ENCODE data around the gene LRP8. TPM values are rescaled to one million over a fixed set of nuclear protein-coding genes. Genes with fewer than 3 reads are reported as not detected.

Gene LRP8
- polyA plus RNA-seq, 1 donor (not counting 4 experiments of a cell fraction or from before 2014, with no cell fraction given): 31.0 TPM

GRCh38 chr1:53273526-53273925 lies 54.3 kb downstream of the LRP8 start:
- H2AFZ ChIP-seq (ENCODE audit: control insufficient read depth, low read length): no peak overlapping the region
- H3K4me3 ChIP-seq (ENCODE audit: control insufficient read depth in 2 of 3, extremely low read depth in 1 of 3, insufficient read depth in 2 of 3, low read depth in 1 of 3, low read length in 3 of 3): peak overlapping the region in 1 of 3 experiments; percentile 19
- dilution Hi-C loops (cut with MboI; ENCODE audit: extremely low pct_ligation_motif_present, low sequenced_read_pairs): no loop called here
- H3K27me3 ChIP-seq (ENCODE audit: control insufficient read depth, extremely low read depth, insufficient read depth, low read length): no peaks in the 10 kb centered on the region
- peaks cover 11 to 31% of the 10 kb centered on the region in 2 experiments for H3K36me3 ChIP-seq (ENCODE audit: control insufficient read depth in 2 of 2, extremely low read depth in 1 of 2, insufficient read depth in 2 of 2, low read length in 2 of 2)
- FAIRE-seq: peak; percentile 79
- H3K4me2 ChIP-seq (ENCODE audit: control insufficient read depth, extremely low read depth, insufficient read depth, low read depth, low read length): peak overlapping the region; percentile 63
- no peaks in the 10 kb centered on the region for H3K9me3 ChIP-seq (ENCODE audit: control insufficient read depth, low read depth, low read length)
- no peak overlapping the region for H3K9ac ChIP-seq (ENCODE audit: control insufficient read depth, extremely low read depth, insufficient read depth, low read length)
- peaks cover 6% of the 10 kb centered on the region for H3K9me1 ChIP-seq (ENCODE audit: control insufficient read depth, extremely low read depth, insufficient read depth, low read length)
- TF ChIP-seq, protein P1, sequence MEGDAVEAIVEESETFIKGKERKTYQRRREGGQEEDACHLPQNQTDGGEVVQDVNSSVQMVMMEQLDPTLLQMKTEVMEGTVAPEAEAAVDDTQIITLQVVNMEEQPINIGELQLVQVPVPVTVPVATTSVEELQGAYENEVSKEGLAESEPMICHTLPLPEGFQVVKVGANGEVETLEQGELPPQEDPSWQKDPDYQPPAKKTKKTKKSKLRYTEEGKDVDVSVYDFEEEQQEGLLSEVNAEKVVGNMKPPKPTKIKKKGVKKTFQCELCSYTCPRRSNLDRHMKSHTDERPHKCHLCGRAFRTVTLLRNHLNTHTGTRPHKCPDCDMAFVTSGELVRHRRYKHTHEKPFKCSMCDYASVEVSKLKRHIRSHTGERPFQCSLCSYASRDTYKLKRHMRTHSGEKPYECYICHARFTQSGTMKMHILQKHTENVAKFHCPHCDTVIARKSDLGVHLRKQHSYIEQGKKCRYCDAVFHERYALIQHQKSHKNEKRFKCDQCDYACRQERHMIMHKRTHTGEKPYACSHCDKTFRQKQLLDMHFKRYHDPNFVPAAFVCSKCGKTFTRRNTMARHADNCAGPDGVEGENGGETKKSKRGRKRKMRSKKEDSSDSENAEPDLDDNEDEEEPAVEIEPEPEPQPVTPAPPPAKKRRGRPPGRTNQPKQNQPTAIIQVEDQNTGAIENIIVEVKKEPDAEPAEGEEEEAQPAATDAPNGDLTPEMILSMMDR (optimal IDR thresholded peaks at IDR 0.05 in 1 of 3, IDR thresholded peaks at IDR 0.05 in 1 of 3, conservative IDR thresholded peaks at IDR 0.05 in 1 of 3; ENCODE audit: extremely low read depth in 1 of 3, insufficient read depth in 2 of 3, low read length in 3 of 3): no peak
- TF ChIP-seq EZH2 (IDR thresholded peaks at IDR 0.05; ENCODE audit: low read length): no peak
- H3K4me1 ChIP-seq (ENCODE audit: control insufficient read depth, extremely low read depth, insufficient read depth, low read length): peaks cover 24% of the 10 kb centered on the region
- H3K27ac ChIP-seq (ENCODE audit: control insufficient read depth, insufficient read depth, low read length): peak overlapping the region; percentile 22
- DNase-seq (ENCODE audit: low read depth, low spot score): peak; percentile 13
- no peaks in the 10 kb centered on the region for H4K20me1 ChIP-seq (ENCODE audit: control insufficient read depth, extremely low read depth, insufficient read depth, low read length)
- H3K79me2 ChIP-seq (ENCODE audit: control insufficient read depth, insufficient read depth, low read length): no peaks in the 10 kb centered on the region

GRCh38 chr1:53272349-53272748 lies 55.5 kb downstream of the LRP8 start:
- no peak overlapping the region for H3K9ac ChIP-seq (ENCODE audit: control insufficient read depth, extremely low read depth, insufficient read depth, low read length)
- dilution Hi-C loops (cut with MboI; ENCODE audit: extremely low pct_ligation_motif_present, low sequenced_read_pairs): no loop called here
- peaks cover 6% of the 10 kb centered on the region for H3K9me1 ChIP-seq (ENCODE audit: control insufficient read depth, extremely low read depth, insufficient read depth, low read length)
- H3K27ac ChIP-seq (ENCODE audit: control insufficient read depth, insufficient read depth, low read length): no peak overlapping the region
- FAIRE-seq (no peak), DNase-seq (ENCODE audit: low read depth, low spot score) (no peak)
- H3K79me2 ChIP-seq (ENCODE audit: control insufficient read depth, insufficient read depth, low read length): no peaks in the 10 kb centered on the region
- H3K9me3 ChIP-seq (ENCODE audit: control insufficient read depth, low read depth, low read length): no peaks in the 10 kb centered on the region
- TF ChIP-seq, protein P1 (optimal IDR thresholded peaks at IDR 0.05 in 1 of 3, IDR thresholded peaks at IDR 0.05 in 1 of 3, conservative IDR thresholded peaks at IDR 0.05 in 1 of 3; ENCODE audit: extremely low read depth in 1 of 3, insufficient read depth in 2 of 3, low read length in 3 of 3): no peak
- no peak for TF ChIP-seq EZH2 (IDR thresholded peaks at IDR 0.05; ENCODE audit: low read length)
- peaks cover 8 to 32% of the 10 kb centered on the region in 2 experiments for H3K36me3 ChIP-seq (ENCODE audit: control insufficient read depth in 2 of 2, extremely low read depth in 1 of 2, insufficient read depth in 2 of 2, low read length in 2 of 2)
- no peaks in the 10 kb centered on the region for H3K27me3 ChIP-seq (ENCODE audit: control insufficient read depth, extremely low read depth, insufficient read depth, low read length)
- H4K20me1 ChIP-seq (ENCODE audit: control insufficient read depth, extremely low read depth, insufficient read depth, low read length): no peaks in the 10 kb centered on the region
- no peak overlapping the region for H3K4me3 ChIP-seq (ENCODE audit: control insufficient read depth in 2 of 3, extremely low read depth in 1 of 3, insufficient read depth in 2 of 3, low read depth in 1 of 3, low read length in 3 of 3)
- no peak overlapping the region for H3K4me2 ChIP-seq (ENCODE audit: control insufficient read depth, extremely low read depth, insufficient read depth, low read depth, low read length)
- no peak overlapping the region for H2AFZ ChIP-seq (ENCODE audit: control insufficient read depth, low read length)
- peaks cover 24% of the 10 kb centered on the region for H3K4me1 ChIP-seq (ENCODE audit: control insufficient read depth, extremely low read depth, insufficient read depth, low read length)
